Measurements from ENCODE around the gene FGD2.

The FGD2 gene

GRCh38 chr6:36968266-36968977, 37.0 kb upstream of the FGD2 start:
- no peak overlapping the region for H3K4me3 Mint-ChIP-seq
- ATAC-seq (no peak), DNase-seq (no peak)
- H3K27ac Mint-ChIP-seq: peak overlapping the region in 1 of 2 donors; percentile 12
- peaks cover 17% of the 10 kb centered on the region for H3K4me1 Mint-ChIP-seq
- no peaks in the 10 kb centered on the region for H3K27me3 Mint-ChIP-seq
- H3K9me3 Mint-ChIP-seq: no peaks in the 10 kb centered on the region

GRCh38 chr6:36969240-36969691, 36.2 kb upstream of the FGD2 start:
- H3K27me3 Mint-ChIP-seq: no peaks in the 10 kb centered on the region
- H3K9me3 Mint-ChIP-seq: no peaks in the 10 kb centered on the region
- no peak overlapping the region for H3K27ac Mint-ChIP-seq
- DNase-seq (no peak), ATAC-seq (no peak)
- peaks cover 9% of the 10 kb centered on the region for H3K4me1 Mint-ChIP-seq
- no peak overlapping the region for H3K4me3 Mint-ChIP-seq

GRCh38 chr6:36969988-36970891, 35.2 kb upstream of the FGD2 start:
- Mint-ChIP-seq H3K27ac (peak overlapping the region; percentile 48 to 80), H3K4me3 (no peak overlapping the region), H3K4me1 (no peaks in the 10 kb centered on the region)

GRCh38 chr6:36970892-36971842, 34.3 kb upstream of the FGD2 start:
- no peaks in the 10 kb centered on the region for H3K27me3 Mint-ChIP-seq
- no peak for ATAC-seq

More at GRCh38 chr6:36969988-36970891, 35.2 kb upstream of the FGD2 start:
- DNase-seq (no peak), ATAC-seq (no peak)
- Mint-ChIP-seq H3K9me3 (no peaks in the 10 kb centered on the region), H3K27me3 (no peaks in the 10 kb centered on the region)

GRCh38 chr6:36971921-36972673, 33.4 kb upstream of the FGD2 start:
- Mint-ChIP-seq H3K27ac (peak overlapping the region in 1 of 2 donors; percentile 95), H3K9me3 (no peaks in the 10 kb centered on the region), H3K4me3 (no peak overlapping the region), H3K4me1 (no peaks in the 10 kb centered on the region), H3K27me3 (no peaks in the 10 kb centered on the region)
- ATAC-seq (no peak), DNase-seq (no peak)

More at GRCh38 chr6:36970892-36971842, 34.3 kb upstream of the FGD2 start:
- Mint-ChIP-seq H3K27ac (peak overlapping the region; percentile 46 to 95), H3K9me3 (no peaks in the 10 kb centered on the region), H3K4me1 (no peaks in the 10 kb centered on the region), H3K4me3 (no peak overlapping the region)
- DNase-seq: no peak

GRCh38 chr6:36973190-36973589, 32.3 kb upstream of the FGD2 start:
- H3K27ac Mint-ChIP-seq: peak overlapping the region in 1 of 2 donors; percentile 85
- no peaks in the 10 kb centered on the region for H3K27me3 Mint-ChIP-seq
- H3K4me1 Mint-ChIP-seq: no peaks in the 10 kb centered on the region
- no peak overlapping the region for H3K4me3 Mint-ChIP-seq
- ATAC-seq (no peak), DNase-seq (no peak)
- no peaks in the 10 kb centered on the region for H3K9me3 Mint-ChIP-seq

GRCh38 chr6:36973647-36974046, 31.8 kb upstream of the FGD2 start:
- peak overlapping the region in 1 of 2 donors; percentile 85 for H3K27ac Mint-ChIP-seq
- H3K4me1 Mint-ChIP-seq: no peaks in the 10 kb centered on the region
- ATAC-seq (no peak), DNase-seq (no peak)
- no peak overlapping the region for H3K4me3 Mint-ChIP-seq
- no peaks in the 10 kb centered on the region for H3K9me3 Mint-ChIP-seq
- no peaks in the 10 kb centered on the region for H3K27me3 Mint-ChIP-seq

- Mint-ChIP-seq H3K4me3 (no peak overlapping the region), H3K9me3 (no peaks in the 10 kb centered on the region), H3K4me1 (peaks cover 9% of the 10 kb centered on the region), H3K27ac (peak overlapping the region in 1 of 2 donors; percentile 27), H3K27me3 (no peaks in the 10 kb centered on the region)
- ATAC-seq (no peak), DNase-seq (no peak)
Measured at GRCh38 chr6:36975231-36976006, 30.0 kb upstream of the FGD2 start.

GRCh38 chr6:36976007-36976264, 29.5 kb upstream of the FGD2 start:
- Mint-ChIP-seq H3K4me3 (no peak overlapping the region), H3K27me3 (no peaks in the 10 kb centered on the region), H3K9me3 (no peaks in the 10 kb centered on the region), H3K4me1 (peaks cover 14% of the 10 kb centered on the region), H3K27ac (peak overlapping the region in 1 of 2 donors; percentile 27)
- ATAC-seq (no peak), DNase-seq (no peak)

- Mint-ChIP-seq H3K4me1 (peaks cover 20% of the 10 kb centered on the region), H3K4me3 (no peak overlapping the region), H3K27me3 (no peaks in the 10 kb centered on the region), H3K9me3 (no peaks in the 10 kb centered on the region), H3K27ac (peak overlapping the region in 1 of 2 donors; percentile 27)
- no peak for DNase-seq
- ATAC-seq: no peak
Measured at GRCh38 chr6:36976509-36976908, 28.9 kb upstream of the FGD2 start.

GRCh38 chr6:36976931-36977330, 28.5 kb upstream of the FGD2 start:
- ATAC-seq (no peak), DNase-seq (no peak)
- H3K4me1 Mint-ChIP-seq: peaks cover 24% of the 10 kb centered on the region
- no peaks in the 10 kb centered on the region for H3K27me3 Mint-ChIP-seq
- H3K9me3 Mint-ChIP-seq: no peaks in the 10 kb centered on the region
- no peak overlapping the region for H3K4me3 Mint-ChIP-seq
- H3K27ac Mint-ChIP-seq: no peak overlapping the region

- Mint-ChIP-seq H3K27ac (peak overlapping the region in 1 of 2 donors; percentile 45), H3K4me3 (no peak overlapping the region), H3K4me1 (peaks cover 30% of the 10 kb centered on the region), H3K27me3 (no peaks in the 10 kb centered on the region), H3K9me3 (no peaks in the 10 kb centered on the region)
- DNase-seq (no peak), ATAC-seq (peak; percentile 27)
Measured at GRCh38 chr6:36977470-36977941, 27.9 kb upstream of the FGD2 start.

- H3K4me3 Mint-ChIP-seq: no peak overlapping the region
- DNase-seq: no peak
- H3K4me1 Mint-ChIP-seq: peaks cover 30% of the 10 kb centered on the region
- H3K27me3 Mint-ChIP-seq: no peaks in the 10 kb centered on the region
- H3K9me3 Mint-ChIP-seq: no peaks in the 10 kb centered on the region
- ATAC-seq: no peak
- H3K27ac Mint-ChIP-seq: peak overlapping the region in 1 of 2 donors; percentile 59
Measured at GRCh38 chr6:36978421-36979346, 26.8 kb upstream of the FGD2 start.
